Stimulated activated naive CD8-positive, alpha-beta T cell treated with anti-CD3 and anti-CD28 coated beads, Interleukin-15, Interleukin-2, amounts not matched to agents 100 ng/mL and 50 ng/mL, for 24 hours (primary cell): Measurements from ENCODE around the gene PSMB9.
"Not testable (repeated sequence)": the region's sequence is repeated elsewhere in the genome, so short reads cannot be mapped to it uniquely, and the experiment has no call there.

ENCODE experiments used
- H3K27ac Mint-ChIP-seq: one replicate; pipeline ENCODE4 v1.8.0; 2021; ENCODE audit warnings: mild to moderate bottlenecking, mixed read lengths
- H3K27me3 Mint-ChIP-seq: one replicate; pipeline ENCODE4 v1.8.0; 2021; ENCODE audit warnings: mixed read lengths
- H3K36me3 Mint-ChIP-seq: one replicate; pipeline ENCODE4 v1.8.0; 2021; ENCODE audit warnings: low read depth, mixed read lengths
- H3K4me1 Mint-ChIP-seq: one replicate; pipeline ENCODE4 v1.8.0; 2021; ENCODE audit warnings: low read depth, mixed read lengths
- H3K4me3 Mint-ChIP-seq: one replicate; pipeline ENCODE4 v1.8.0; 2021; ENCODE audit warnings: mild to moderate bottlenecking, mixed read lengths
- H3K9me3 Mint-ChIP-seq: one replicate; pipeline ENCODE4 v1.8.0; 2021; ENCODE audit warnings: mixed read lengths

Gene PSMB9

GRCh38 chr6:32853541-32854375 lies at the start of gene PSMB9, which contains the start of gene TAP1:
Gene PSMB9, plus strand, starts transcription at chr6:32854192. Its CDS starts 38 bp downstream, at chr6:32854230.
Gene TAP1, minus strand, starts transcription at chr6:32853704. Its CDS starts 68 bp downstream, at chr6:32853636.
- Mint-ChIP-seq H3K27me3 (no peaks in the 10 kb centered on the region), H3K9me3 (no peaks in the 10 kb centered on the region), H3K4me1 (peaks cover 68% of the 10 kb centered on the region), H3K27ac (peak within 1 kb of the TSS; percentile 99), H3K4me3 (peak within 1 kb of the TSS; percentile 99), H3K36me3 (peaks cover 75% of the 10 kb centered on the region)

DNA sequence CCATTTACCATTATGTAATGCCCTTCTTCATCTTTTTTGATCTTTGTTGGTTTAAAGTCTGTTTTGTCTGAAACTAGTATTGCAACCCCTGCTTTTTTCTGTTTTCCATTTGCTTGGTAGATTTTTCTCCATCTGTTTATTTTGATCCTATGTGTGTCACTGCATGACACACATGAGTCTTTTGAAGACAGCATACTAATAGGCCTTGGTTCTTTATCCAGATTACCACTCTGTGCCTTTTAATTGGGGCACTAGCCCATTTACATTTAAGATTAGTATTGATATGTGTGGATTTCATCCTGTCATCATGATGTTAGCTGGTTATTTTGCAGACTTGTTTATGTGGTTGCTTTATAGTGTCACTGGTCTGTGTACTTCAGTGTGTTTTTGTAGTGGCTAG lies 48.6 kb upstream of the PSMB9 start:
- peaks cover 49% of the 10 kb centered on the region for H3K27me3 Mint-ChIP-seq
- not testable (repeated sequence) for H3K36me3 Mint-ChIP-seq, H3K4me3 Mint-ChIP-seq, H3K4me1 Mint-ChIP-seq, H3K27ac Mint-ChIP-seq, H3K9me3 Mint-ChIP-seq

- H3K4me3 Mint-ChIP-seq = no peak overlapping the region
- H3K9me3 Mint-ChIP-seq = no peaks in the 10 kb centered on the region
- no peak overlapping the region for H3K27ac Mint-ChIP-seq
- H3K36me3 Mint-ChIP-seq = no peaks in the 10 kb centered on the region
- H3K27me3 Mint-ChIP-seq = peaks cover 37% of the 10 kb centered on the region
- no peaks in the 10 kb centered on the region for H3K4me1 Mint-ChIP-seq
These were observed 46.9 kb upstream of the PSMB9 start for GRCh38 chr6:32807020-32807580.

- no peaks in the 10 kb centered on the region for H3K9me3 Mint-ChIP-seq
- H3K4me1 Mint-ChIP-seq = no peaks in the 10 kb centered on the region
- no peak overlapping the region for H3K27ac Mint-ChIP-seq
- no peaks in the 10 kb centered on the region for H3K36me3 Mint-ChIP-seq
- no peak overlapping the region for H3K4me3 Mint-ChIP-seq
- peaks cover 19% of the 10 kb centered on the region for H3K27me3 Mint-ChIP-seq
These were observed 44.8 kb upstream of the PSMB9 start for GRCh38 chr6:32809171-32809570.

- Mint-ChIP-seq H3K27me3 (no peaks in the 10 kb centered on the region), H3K4me1 (peaks cover 10% of the 10 kb centered on the region), H3K36me3 (no peaks in the 10 kb centered on the region), H3K4me3 (no peak overlapping the region), H3K27ac (no peak overlapping the region), H3K9me3 (no peaks in the 10 kb centered on the region)
These were observed 39.8 kb upstream of the PSMB9 start for GRCh38 chr6:32814145-32814544.

GRCh38 chr6:32815115-32815514 lies 38.9 kb upstream of the PSMB9 start:
- peaks cover 19% of the 10 kb centered on the region for H3K4me1 Mint-ChIP-seq

GRCh38 chr6:32815996-32816395 lies 38.0 kb upstream of the PSMB9 start:
- Mint-ChIP-seq H3K27ac (peak overlapping the region; percentile 17), H3K36me3 (no peaks in the 10 kb centered on the region), H3K4me1 (peaks cover 27% of the 10 kb centered on the region), H3K9me3 (no peaks in the 10 kb centered on the region), H3K27me3 (no peaks in the 10 kb centered on the region), H3K4me3 (peak overlapping the region; percentile 66)

More at GRCh38 chr6:32815115-32815514, 38.9 kb upstream of the PSMB9 start:
- no peaks in the 10 kb centered on the region for H3K27me3 Mint-ChIP-seq
- no peaks in the 10 kb centered on the region for H3K9me3 Mint-ChIP-seq
- H3K4me3 Mint-ChIP-seq = peak overlapping the region; percentile 66
- peak overlapping the region; percentile 69 for H3K27ac Mint-ChIP-seq
- no peaks in the 10 kb centered on the region for H3K36me3 Mint-ChIP-seq

DNA sequence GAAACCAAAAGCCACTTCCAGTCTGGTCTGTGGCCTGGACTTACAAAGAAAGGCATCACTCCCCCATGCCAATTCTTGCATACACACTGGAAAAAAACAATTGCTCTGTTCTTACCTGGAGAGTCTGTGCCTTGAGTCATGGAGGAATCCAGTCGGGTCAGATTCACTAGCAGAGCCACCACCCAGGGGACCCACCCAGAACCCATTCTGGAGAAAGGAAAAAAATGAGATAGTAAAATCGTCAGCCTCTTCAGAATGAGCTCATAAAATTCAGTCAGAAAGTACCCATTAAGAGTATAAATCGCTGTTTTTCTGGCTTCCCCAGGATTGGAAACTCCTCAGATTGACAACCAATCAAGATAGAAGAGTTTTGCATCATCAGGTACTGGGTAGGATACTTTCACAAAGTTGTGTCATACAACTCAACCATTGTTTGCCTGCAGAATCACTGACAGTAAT lies 37.2 kb upstream of the PSMB9 start, which contains the start of gene HLA-DOB:
HLA-DOB (minus strand) TSS at position 257 of the 459 bp plus-strand sequence; CDS start at position 206, 51 bp downstream.
- Mint-ChIP-seq H3K9me3 (no peaks in the 10 kb centered on the region), H3K27ac (peak within 1 kb of the TSS; percentile 84), H3K4me3 (peak within 1 kb of the TSS; percentile 66), H3K4me1 (peaks cover 33% of the 10 kb centered on the region), H3K36me3 (no peaks in the 10 kb centered on the region), H3K27me3 (no peaks in the 10 kb centered on the region)

DNA sequence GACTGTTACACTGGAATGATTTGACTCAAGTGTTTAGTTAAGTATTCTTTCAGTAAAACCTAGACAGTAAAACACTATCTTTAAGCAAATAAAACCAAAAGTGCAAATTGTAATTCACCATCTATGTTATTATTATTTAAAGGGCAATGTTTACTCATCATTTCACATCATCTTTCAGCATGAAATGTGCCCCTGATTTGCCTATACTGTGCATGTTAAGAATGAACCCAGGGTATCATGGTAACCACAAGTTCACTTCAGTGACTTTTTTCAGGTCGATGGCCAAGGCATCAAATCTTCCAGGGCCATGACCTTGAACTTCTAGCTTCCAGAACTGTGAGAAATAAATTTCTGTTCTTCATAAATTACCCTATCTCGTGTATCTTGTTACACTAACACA lies 35.1 kb upstream of the PSMB9 start:
- peaks cover 35% of the 10 kb centered on the region for H3K4me1 Mint-ChIP-seq
- peak overlapping the region; percentile 16 for H3K27ac Mint-ChIP-seq
- no peaks in the 10 kb centered on the region for H3K27me3 Mint-ChIP-seq
- H3K36me3 Mint-ChIP-seq = no peaks in the 10 kb centered on the region
- no peak overlapping the region for H3K4me3 Mint-ChIP-seq
- no peaks in the 10 kb centered on the region for H3K9me3 Mint-ChIP-seq

DNA sequence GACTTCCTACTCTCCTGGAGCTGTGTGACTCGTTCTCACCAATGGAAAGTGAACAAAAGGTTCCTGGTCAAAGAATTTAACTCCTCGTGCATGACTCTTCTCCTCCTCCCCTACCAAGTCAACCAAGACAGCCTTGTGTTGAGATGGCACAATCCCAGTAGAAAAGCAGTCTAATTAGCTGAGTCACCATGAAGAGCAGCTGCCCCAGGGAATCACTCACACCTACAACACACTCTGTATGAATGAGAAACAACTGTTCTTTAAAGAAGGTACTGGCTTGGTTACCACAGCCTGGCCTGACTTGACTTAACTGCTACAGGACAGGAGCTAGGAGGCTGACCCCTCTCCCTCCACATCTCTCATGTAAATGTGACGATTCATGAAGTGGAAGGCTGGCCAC lies 34.3 kb upstream of the PSMB9 start:
- peaks cover 35% of the 10 kb centered on the region for H3K4me1 Mint-ChIP-seq
- no peak overlapping the region for H3K4me3 Mint-ChIP-seq
- H3K36me3 Mint-ChIP-seq = no peaks in the 10 kb centered on the region

GRCh38 chr6:32825966-32826365 lies 28.0 kb upstream of the PSMB9 start:
- H3K4me3 Mint-ChIP-seq = no peak overlapping the region
- no peaks in the 10 kb centered on the region for H3K9me3 Mint-ChIP-seq
- peak overlapping the region; percentile 71 for H3K27ac Mint-ChIP-seq
- peaks cover 38% of the 10 kb centered on the region for H3K4me1 Mint-ChIP-seq
- H3K36me3 Mint-ChIP-seq = peaks cover 43% of the 10 kb centered on the region
- H3K27me3 Mint-ChIP-seq = no peaks in the 10 kb centered on the region

More for the DNA sequence above, 34.3 kb upstream of the PSMB9 start:
- Mint-ChIP-seq H3K27ac (peak overlapping the region; percentile 66), H3K9me3 (no peaks in the 10 kb centered on the region), H3K27me3 (no peaks in the 10 kb centered on the region)

DNA sequence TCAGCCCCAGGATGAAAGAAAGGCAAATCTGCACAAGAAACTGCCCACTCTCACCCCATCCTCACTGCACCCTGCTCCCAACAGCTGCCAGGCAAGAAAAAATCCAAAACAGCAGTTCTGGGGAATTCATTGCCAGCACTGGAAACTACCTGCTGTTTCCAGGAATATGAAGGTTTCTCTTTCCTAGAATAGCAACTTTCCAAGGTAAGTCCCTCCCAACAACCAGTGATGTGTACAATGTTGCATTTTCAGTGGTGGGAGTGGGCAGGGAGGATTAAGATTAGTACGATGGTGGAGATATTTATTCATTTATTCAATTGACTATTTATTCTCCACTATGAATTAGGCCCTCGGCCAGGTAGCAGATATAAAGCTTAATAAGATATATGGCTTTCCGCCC lies 27.0 kb upstream of the PSMB9 start:
- H3K4me3 Mint-ChIP-seq = no peak overlapping the region
- no peaks in the 10 kb centered on the region for H3K27me3 Mint-ChIP-seq
- peaks cover 53% of the 10 kb centered on the region for H3K36me3 Mint-ChIP-seq
- peak overlapping the region; percentile 71 for H3K27ac Mint-ChIP-seq
- H3K9me3 Mint-ChIP-seq = no peaks in the 10 kb centered on the region
- H3K4me1 Mint-ChIP-seq = peaks cover 38% of the 10 kb centered on the region

DNA sequence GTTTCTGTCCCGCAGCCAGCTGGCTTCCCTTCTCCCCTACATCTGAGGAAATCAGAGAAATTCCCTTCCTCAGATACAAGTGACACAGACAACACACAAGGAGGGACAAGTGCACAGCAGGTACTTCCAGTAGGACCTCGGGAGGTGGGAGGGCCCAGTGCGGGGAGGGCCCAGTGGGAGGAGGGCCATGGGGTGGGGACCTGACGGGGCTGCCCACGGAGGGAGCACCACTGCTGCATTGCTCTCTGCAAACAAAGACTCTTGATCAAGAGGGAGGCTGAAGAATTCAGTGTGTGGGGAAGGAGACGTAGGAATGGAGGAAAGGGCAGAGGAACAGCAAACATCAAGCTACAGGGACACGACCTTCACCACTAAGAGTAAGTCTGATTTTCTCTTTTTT lies 24.5 kb upstream of the PSMB9 start:
- peaks cover 78% of the 10 kb centered on the region for H3K36me3 Mint-ChIP-seq
- no peaks in the 10 kb centered on the region for H3K9me3 Mint-ChIP-seq
- peaks cover 61% of the 10 kb centered on the region for H3K4me1 Mint-ChIP-seq
- H3K27me3 Mint-ChIP-seq = no peaks in the 10 kb centered on the region
- no peak overlapping the region for H3K4me3 Mint-ChIP-seq
- peak overlapping the region; percentile 80 for H3K27ac Mint-ChIP-seq

GRCh38 chr6:32830017-32830416 lies 24.0 kb upstream of the PSMB9 start:
- Mint-ChIP-seq H3K4me1 (peaks cover 67% of the 10 kb centered on the region), H3K36me3 (peaks cover 83% of the 10 kb centered on the region), H3K9me3 (no peaks in the 10 kb centered on the region), H3K27ac (peak overlapping the region; percentile 50), H3K27me3 (no peaks in the 10 kb centered on the region), H3K4me3 (no peak overlapping the region)

DNA sequence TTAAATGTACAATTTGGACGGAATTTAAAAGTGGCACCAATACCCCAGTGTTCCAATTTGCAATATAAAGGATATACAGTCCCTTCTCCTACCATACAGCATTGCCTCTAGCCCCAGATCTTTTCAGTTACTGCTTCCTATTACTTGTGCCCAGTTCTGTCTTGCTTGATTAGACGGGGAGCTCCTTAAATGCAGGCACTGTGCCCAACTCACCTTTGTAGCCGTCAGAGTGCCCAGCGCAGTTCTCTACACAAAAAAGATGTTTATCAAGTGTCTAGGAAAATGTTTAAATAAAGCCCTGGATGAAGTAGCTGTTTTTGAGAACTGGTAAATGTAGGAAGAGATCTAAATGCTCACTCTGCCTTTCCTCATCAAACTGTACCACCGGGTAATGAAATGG lies 23.1 kb upstream of the PSMB9 start:
- Mint-ChIP-seq H3K4me1 (peaks cover 76% of the 10 kb centered on the region), H3K9me3 (no peaks in the 10 kb centered on the region), H3K4me3 (no peak overlapping the region), H3K36me3 (peaks cover 92% of the 10 kb centered on the region), H3K27ac (peak overlapping the region; percentile 8), H3K27me3 (no peaks in the 10 kb centered on the region)
